GM10847 (cell line): ENCODE results near the gene PVALEF.

Experiments used
- POLR2A ChIP-seq: IDR thresholded peaks from 2 replicates; pipeline ENCODE4 v1.6.1; 2011; ENCODE audit not compliant: insufficient read length; ENCODE audit errors: extremely low read depth

PVALEF gene

GRCh38 chr17:81163051-81163695 lies 2.1 kb upstream of the PVALEF start:
- no peak for TF ChIP-seq POLR2A

GRCh38 chr17:81163703-81164370 lies 1.5 kb upstream of the PVALEF start:
- no peak for TF ChIP-seq POLR2A

- no peak for TF ChIP-seq POLR2A
Observed at GRCh38 chr17:81164371-81165245, 699 bp upstream of the PVALEF start.

- TF ChIP-seq POLR2A, result no peak
Observed at GRCh38 chr17:81166033-81166492, 756 bp downstream of the PVALEF start, which contains the start of gene AATK. Gene AATK, minus strand, starts transcription at chr17:81166221. Its CDS starts 229 bp downstream, at chr17:81165992.

- TF ChIP-seq POLR2A, result no peak
Observed at GRCh38 chr17:81167194-81167524, 1.9 kb downstream of the PVALEF start.

GRCh38 chr17:81167638-81168037 lies 2.3 kb downstream of the PVALEF start:
- no peak for TF ChIP-seq POLR2A

GRCh38 chr17:81169870-81170309 lies 4.6 kb downstream of the PVALEF start:
- no peak for TF ChIP-seq POLR2A

- no peak for TF ChIP-seq POLR2A
Observed at GRCh38 chr17:81170727-81171494, 5.6 kb downstream of the PVALEF start.

GRCh38 chr17:81171941-81172340 lies 6.6 kb downstream of the PVALEF start:
- TF ChIP-seq POLR2A, result no peak

- TF ChIP-seq POLR2A, result no peak
Observed at GRCh38 chr17:81173052-81173761, 7.9 kb downstream of the PVALEF start.

- TF ChIP-seq POLR2A, result no peak
Observed at GRCh38 chr17:81173762-81174155, 8.5 kb downstream of the PVALEF start.

- no peak for TF ChIP-seq POLR2A
Observed at GRCh38 chr17:81176666-81177065, 11.4 kb downstream of the PVALEF start.

- no peak for TF ChIP-seq POLR2A
Observed at GRCh38 chr17:81178136-81179091, 13.1 kb downstream of the PVALEF start.
